ENCODE measurements around the gene CDH18. TPM values are rescaled to one million over a fixed set of nuclear protein-coding genes. Genes with fewer than 3 reads are reported as not detected.
A peak's percentile ranks its signal among the peaks of the same experiment; 100 is the strongest.

CDH18 gene
- polyA plus RNA-seq, 1 donor from 2014 or later: 5.6 TPM

DNA sequence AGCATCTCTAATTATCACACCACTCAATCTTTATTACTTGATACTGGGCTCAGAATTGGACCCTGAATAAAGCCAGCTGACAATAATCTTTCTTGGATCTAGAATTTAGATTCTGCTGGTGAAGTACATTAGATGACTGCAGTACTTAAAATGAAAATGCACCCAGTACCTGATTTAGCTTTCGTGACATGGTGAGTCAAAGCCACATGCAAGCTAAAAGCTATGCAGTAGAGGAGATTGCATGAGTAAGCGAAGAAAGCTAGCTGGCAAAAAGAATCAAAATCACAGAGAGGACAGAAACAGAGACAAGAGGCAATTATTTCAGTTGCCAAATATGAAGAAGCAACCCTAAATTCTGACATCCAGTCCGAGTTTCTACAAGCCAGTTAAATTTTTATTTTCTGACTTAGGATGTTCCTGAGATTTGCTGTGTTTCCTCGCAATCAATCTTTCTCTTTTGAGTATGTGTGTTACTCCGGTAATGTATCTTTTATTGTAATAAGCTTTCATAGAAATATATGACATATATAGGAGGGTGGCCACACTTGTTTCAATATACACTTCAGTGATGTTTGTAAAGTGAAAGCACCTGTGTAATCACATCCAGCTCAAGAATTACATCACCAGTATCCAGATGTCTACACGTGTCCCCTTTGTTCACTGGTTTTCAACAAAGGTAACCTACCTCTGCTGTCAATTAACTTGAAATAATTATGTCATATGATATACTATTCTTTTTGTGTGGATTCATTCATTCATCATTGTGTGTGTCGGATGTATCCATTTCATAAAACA is 101.7 kb downstream of the CDH18 start:
- Histone ChIP-seq H2AFZ (ENCODE audit: low read depth, low read length) (peak overlapping the region; percentile 5), H3K4me2 (ENCODE audit: low read length) (no peak overlapping the region), H3K36me3 (ENCODE audit: insufficient read depth, low read length) (no peaks in the 10 kb centered on the region), H3K79me2 (replicated peaks; ENCODE audit: insufficient read depth, low read length) (no peaks in the 10 kb centered on the region), H4K20me1 (ENCODE audit: insufficient read depth) (no peaks in the 10 kb centered on the region), H3K9ac (ENCODE audit: low read length) (no peak overlapping the region), H3K27ac (ENCODE audit: low read length) (no peak overlapping the region), H3K9me3 (ENCODE audit: low read length) (no peaks in the 10 kb centered on the region), H3K27me3 (ENCODE audit: insufficient read depth, low read depth, low read length) (no peaks in the 10 kb centered on the region), H3K4me3 (ENCODE audit: low read length) (no peak overlapping the region), H3F3A (ENCODE audit: insufficient read depth, low read length, poor library complexity, severe bottlenecking) (no peaks in the 10 kb centered on the region), H3K9me2 (ENCODE audit: insufficient read depth, low read length) (no peaks in the 10 kb centered on the region)
- TF ChIP-seq POLR2AphosphoS5 (IDR thresholded peaks at IDR 0.05) (no peak), TAF1 (IDR thresholded peaks at IDR 0.05; ENCODE audit: low read depth) (no peak), EP300 (conservative IDR thresholded peaks at IDR 0.05; ENCODE audit: poor library complexity, severe bottlenecking) (no peak), RAD21 (conservative IDR thresholded peaks at IDR 0.05) (no peak), SMC3 (conservative IDR thresholded peaks at IDR 0.05; ENCODE audit: poor library complexity) (no peak), CTCF (IDR thresholded peaks at IDR 0.05; ENCODE audit: poor library complexity, severe bottlenecking) (no peak), REST (IDR thresholded peaks at IDR 0.05; ENCODE audit: borderline replicate concordance) (no peak), MXI1 (conservative IDR thresholded peaks at IDR 0.05; ENCODE audit: poor library complexity, severe bottlenecking) (no peak), EZH2 (IDR thresholded peaks at IDR 0.05; ENCODE audit: borderline replicate concordance, insufficient read depth, low read length, poor library complexity, severe bottlenecking) (no peak)

- no peaks in the 10 kb centered on the region for H3K27me3 ChIP-seq (ENCODE audit: insufficient read depth, low read depth, low read length)
- no peak overlapping the region for H3K27ac ChIP-seq (ENCODE audit: low read length)
- H3K79me2 ChIP-seq (replicated peaks; ENCODE audit: insufficient read depth, low read length): no peaks in the 10 kb centered on the region
- H3K4me3 ChIP-seq (ENCODE audit: low read length): no peak overlapping the region
- H3K36me3 ChIP-seq (ENCODE audit: insufficient read depth, low read length): no peaks in the 10 kb centered on the region
- no peaks in the 10 kb centered on the region for H4K20me1 ChIP-seq (ENCODE audit: insufficient read depth)
- no peak overlapping the region for H3K9ac ChIP-seq (ENCODE audit: low read length)
- no peak overlapping the region for H3K4me2 ChIP-seq (ENCODE audit: low read length)
- H2AFZ ChIP-seq (ENCODE audit: low read depth, low read length): no peak overlapping the region
- H3K9me2 ChIP-seq (ENCODE audit: insufficient read depth, low read length): no peaks in the 10 kb centered on the region
- no peak for TF ChIP-seq MXI1 (conservative IDR thresholded peaks at IDR 0.05; ENCODE audit: poor library complexity, severe bottlenecking)
- no peak for TF ChIP-seq POLR2AphosphoS5 (IDR thresholded peaks at IDR 0.05)
- TF ChIP-seq CTCF (IDR thresholded peaks at IDR 0.05; ENCODE audit: poor library complexity, severe bottlenecking): no peak
- no peak for TF ChIP-seq TAF1 (IDR thresholded peaks at IDR 0.05; ENCODE audit: low read depth)
- TF ChIP-seq SMC3 (conservative IDR thresholded peaks at IDR 0.05; ENCODE audit: poor library complexity): no peak
- TF ChIP-seq RAD21 (conservative IDR thresholded peaks at IDR 0.05): no peak
- TF ChIP-seq EZH2 (IDR thresholded peaks at IDR 0.05; ENCODE audit: borderline replicate concordance, insufficient read depth, low read length, poor library complexity, severe bottlenecking): no peak
- TF ChIP-seq REST (IDR thresholded peaks at IDR 0.05; ENCODE audit: borderline replicate concordance): no peak
- no peak for TF ChIP-seq EP300 (conservative IDR thresholded peaks at IDR 0.05; ENCODE audit: poor library complexity, severe bottlenecking)
- no peaks in the 10 kb centered on the region for H3K9me3 ChIP-seq (ENCODE audit: low read length)
- H3F3A ChIP-seq (ENCODE audit: insufficient read depth, low read length, poor library complexity, severe bottlenecking): no peaks in the 10 kb centered on the region
Measured at GRCh38 chr5:19885040-19885824, 102.8 kb downstream of the CDH18 start.

All from neural cell (in vitro differentiated cells).